IPS-NIHi11 (cell line): ENCODE measurements around the gene GRK5.
A peak's percentile ranks its signal among the peaks of the same experiment; 100 is the strongest.
"Not testable (repeated sequence)": the region's sequence is repeated elsewhere in the genome, so short reads cannot be mapped to it uniquely, and the experiment has no call there.

Source experiments
- DNase-seq: peaks from one replicate; pipeline ENCODE4 v3.0.0; 2012; ENCODE audit warnings: mixed read lengths, low spot score

Gene GRK5

DNA sequence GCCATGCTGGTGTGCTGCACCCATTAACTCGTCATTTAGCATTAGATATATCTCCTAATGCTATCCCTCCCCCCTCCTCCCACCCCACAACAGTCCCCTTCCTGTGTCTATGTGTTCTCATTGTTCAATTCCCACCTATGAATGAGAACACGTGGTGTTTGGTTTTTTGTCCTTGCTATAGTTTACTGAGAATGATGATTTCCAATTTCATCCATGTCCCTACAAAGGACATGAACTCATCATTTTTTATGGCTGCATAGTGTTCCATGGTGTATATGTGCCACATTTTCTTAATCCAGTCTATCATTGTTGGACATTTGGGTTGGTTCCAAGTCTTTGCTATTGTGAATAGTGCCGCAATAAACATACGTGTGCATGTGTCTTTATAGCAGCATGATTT lies 68.8 kb downstream of the GRK5 start:
- DNase-seq, result not testable (repeated sequence)

DNA sequence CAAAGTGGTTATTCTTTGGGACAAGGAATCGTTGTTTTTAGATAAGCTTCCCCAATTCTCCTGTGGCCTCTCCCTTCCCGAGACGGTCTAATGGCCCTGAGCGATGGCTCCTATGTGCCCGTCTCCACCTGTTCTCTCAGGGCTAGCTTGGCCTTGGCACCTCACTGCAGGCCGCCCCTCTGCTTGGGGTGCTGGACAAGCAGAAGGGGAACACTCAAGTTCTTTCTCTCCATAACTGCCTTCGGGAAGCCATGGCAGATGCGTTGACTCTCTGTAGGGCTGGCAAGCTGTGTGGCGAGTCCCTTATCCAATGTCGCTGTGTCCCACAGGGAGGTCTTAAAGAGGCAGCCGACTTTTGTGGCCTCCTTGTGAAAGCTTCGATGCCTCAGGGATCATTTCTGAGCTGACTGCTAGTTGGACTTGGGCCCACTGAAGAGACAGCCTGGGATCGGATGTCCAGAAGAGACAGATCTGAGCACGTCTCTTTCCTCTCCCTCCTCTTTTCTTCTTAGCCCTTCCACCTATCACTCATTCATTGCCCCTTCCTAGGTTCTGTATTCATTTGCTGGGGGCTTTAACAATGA lies 70.8 kb downstream of the GRK5 start:
- DNase-seq, result no peak

DNA sequence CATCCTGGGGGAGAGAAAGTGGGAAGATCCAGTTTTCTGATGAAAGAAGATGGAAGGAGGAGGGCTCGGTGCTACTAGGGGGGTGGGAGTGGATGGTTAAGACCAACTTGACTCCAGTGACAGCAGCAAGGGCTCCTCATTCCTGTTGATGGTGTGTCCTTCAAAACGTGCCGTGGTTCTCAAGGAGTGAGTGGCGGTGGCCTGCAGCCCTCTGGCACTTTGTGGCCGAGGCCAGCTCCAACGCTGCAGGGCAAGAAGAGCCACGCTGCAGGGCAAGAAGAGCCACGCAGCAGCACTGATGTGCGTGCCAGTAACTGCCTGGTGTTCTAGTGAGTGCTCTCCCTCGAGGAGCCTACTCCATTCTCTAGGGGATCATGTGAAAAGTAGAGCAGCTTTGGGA lies 72.1 kb downstream of the GRK5 start:
- no peak for DNase-seq

DNA sequence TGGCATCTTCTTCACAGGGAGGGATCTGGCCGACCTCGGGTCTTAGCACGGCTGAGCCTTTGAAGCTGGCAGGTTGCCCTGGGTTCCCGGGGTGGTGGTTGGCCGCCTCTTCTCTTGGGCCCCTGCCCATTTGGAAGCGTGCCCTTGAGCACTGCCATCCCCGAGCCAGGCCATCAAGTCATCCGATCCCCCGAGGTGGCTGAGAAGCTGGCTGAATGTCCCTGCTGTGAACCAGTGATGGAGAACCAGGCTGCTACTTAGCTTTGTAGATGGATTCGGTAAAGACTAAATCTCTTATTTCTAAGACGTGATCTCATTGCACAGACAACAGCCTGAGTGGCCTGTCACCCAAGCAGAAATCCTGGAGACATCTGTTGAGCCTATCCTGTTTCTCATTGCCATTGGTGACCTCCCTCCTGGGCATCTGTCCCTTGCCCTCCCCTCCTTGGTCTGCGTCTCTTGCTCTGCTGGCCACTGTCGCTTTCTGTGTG lies 74.3 kb downstream of the GRK5 start:
- DNase-seq, result peak; percentile 75

DNA sequence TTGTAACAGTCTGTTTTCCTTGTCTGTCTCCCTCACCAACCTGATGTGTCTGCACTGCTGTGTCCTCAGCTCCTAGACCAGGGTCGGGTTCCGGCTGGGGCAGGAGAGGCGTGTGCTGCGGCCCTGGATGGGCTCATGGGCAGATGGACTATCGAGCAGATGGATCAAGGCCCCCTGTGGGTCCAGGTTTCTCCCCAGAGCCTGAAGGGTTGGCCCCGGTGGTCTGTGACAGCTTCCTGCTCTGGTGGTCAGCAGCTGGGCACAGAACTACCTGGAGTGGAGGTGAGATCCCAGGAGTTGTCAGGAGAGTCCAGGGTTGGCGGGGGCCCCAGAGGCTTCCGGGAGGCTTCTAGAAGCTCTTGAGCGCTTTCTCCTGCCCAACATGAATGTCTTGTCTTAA lies 75.1 kb downstream of the GRK5 start:
- no peak for DNase-seq

DNA sequence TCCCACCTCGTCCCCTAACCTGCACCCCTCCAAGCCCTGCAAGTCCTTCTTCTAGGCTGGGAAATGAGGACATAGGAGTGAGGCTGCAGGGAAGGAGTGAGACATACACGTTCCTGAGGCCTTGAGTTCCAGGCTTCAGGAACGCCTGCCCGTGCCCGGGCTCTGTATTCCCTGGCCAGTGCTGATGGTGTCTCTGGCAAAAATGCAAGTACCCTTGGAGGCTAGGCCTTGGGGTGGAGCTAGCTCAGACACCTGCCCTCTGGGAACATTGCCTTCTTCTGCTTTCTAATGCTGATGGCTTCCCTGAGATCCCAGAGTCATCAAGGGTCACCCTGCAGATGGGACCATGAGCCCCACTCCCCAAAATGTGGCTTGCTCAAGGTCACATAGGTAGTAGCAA lies 76.0 kb downstream of the GRK5 start:
- DNase-seq, result no peak

DNA sequence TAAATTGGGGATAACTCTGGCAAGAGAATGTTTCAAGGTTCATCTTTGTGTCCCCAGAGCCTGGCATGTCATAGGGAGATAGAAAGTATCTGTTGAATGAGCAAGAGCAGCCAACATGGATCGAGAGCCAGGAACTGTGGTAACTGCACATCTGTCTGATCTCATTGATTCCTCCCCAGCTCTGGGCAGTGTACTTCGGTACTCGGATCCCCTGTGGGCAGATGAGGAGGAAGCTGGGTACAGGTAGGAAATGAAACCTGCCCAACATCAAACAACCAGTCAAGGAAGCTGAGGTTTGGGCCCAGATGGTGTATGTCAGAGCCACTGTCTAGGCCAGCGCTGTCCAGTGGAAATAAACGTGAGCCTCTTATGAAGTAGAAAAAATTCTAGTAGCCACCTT lies 76.4 kb downstream of the GRK5 start:
- DNase-seq, result no peak

DNA sequence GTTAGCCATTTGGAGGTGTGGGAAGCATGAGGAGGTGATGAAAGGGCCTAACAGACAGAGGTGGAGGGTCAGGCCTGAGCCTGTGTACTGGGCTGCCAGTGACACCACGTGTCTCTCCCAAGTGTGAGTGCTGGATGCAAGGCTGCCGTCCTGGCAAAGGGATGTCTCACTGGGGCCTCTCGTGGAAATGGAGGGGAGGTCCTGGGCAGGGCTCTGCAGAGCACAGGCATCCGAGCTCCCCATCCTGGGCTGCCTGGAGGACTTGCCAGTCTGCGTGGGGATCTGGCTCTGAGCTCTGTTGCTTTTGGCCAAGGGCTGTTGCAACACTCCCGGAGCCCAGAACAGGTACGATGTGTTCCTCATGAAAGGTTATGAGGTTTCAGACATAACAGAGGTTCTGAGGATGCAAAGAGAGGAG lies 77.3 kb downstream of the GRK5 start:
- no peak for DNase-seq

DNA sequence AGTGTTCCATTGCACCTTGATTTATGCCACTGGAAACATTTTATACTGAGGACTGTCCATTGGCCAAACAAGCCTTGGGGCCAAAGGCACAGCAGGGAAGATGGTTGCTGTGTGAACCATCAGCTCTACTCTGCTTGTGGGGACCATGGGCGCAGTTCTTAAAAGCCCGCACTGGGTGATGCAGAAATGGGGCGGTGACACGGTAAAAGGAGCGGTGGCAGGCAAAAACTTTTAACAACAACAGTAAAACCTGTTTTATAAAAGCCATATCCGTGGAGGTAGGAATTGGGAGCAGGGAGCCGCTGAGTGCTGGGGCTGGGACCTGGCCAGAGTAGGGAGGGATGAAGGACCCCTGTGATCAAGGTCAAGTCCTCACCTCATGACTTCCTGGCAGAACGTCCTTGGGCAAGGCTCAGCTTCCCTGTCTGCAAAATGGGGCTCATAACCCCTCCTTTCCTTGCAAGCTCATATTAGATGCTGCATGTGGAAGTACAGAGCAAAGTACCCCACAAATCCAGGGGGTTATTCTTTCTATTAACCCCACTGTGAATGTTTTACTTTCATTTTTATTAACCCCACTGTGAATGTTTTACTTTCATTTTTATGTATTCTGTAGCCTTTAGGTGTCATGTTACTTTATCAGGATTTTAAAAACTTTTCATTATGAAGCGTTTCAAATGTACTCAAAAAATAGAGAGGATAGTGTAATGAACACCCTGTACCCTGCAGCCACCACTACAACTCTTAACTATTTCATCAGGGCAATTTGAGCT lies 78.3 kb downstream of the GRK5 start:
- no peak for DNase-seq

DNA sequence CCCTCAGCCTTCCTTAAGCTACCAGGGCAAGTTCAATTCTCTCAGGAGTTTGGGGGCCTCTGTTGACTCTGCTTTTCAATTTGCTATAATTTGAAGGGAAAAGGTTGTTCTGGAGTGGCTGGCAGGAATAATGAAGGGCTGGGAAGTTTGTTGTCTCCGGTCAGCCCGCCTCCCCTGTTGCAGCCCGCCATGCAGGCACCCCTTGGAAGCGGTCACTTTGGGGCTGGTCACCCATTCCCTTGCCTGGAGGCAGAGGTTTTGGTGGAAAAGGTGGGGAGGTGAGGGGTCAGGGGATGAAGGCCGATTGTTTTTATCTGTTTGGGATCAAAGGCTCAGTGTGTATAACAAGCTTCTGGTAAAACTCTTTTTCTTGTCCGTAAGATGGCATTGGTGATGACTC lies 79.1 kb downstream of the GRK5 start:
- DNase-seq, result no peak

DNA sequence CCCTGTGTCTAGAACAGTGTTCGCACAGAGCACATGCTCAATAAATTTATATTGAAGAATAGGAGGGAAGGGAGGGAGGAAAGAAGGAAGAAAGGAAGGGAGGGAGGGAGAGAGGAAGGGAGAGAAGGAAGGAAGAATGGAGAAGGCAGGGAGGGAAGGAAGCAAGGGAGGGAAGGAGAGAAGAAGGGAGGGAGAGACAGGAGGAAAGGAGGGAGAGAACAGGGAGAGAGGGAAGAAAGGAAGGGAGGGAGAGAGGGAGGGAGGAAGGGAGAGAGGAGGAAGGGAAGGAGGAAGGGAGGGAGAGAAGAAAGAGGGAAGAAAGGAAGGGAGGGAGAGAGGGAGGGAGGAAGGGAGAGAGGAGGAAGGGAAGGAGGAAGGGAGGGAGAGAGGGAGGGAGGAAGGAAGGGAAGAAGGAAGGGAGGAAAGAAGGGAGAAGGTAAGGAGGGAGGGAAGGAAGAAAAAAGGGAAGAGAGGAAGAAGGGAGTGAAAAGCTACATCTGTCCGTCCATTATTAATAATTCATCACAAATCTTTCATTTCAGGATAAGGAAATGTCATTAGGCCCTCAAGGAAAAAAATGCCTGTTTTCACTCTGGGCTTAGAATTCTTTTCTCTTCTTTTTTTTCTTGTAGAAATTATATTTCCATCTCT lies 79.7 kb downstream of the GRK5 start:
- no peak for DNase-seq

DNA sequence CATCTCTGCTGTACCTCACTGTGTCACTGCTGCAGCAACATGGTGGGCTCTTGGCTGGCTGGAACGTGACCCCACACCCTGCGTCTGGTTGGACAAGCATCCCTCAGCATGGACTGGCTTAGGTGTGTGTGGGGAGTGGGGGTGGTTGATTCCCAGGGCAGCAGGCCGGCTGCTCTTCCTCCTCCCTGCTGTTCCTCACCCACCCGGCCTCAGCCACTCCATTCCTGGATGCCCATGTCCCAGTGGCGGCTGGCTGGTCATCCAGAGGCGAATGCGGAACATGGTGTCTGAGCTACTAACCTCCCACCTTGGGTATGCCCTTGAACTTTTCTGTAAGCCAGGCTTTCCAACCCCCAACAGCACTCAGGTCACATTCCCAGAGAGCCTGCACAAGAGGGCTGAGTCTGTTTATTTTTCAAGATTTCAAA lies 81.2 kb downstream of the GRK5 start:
- no peak for DNase-seq

DNA sequence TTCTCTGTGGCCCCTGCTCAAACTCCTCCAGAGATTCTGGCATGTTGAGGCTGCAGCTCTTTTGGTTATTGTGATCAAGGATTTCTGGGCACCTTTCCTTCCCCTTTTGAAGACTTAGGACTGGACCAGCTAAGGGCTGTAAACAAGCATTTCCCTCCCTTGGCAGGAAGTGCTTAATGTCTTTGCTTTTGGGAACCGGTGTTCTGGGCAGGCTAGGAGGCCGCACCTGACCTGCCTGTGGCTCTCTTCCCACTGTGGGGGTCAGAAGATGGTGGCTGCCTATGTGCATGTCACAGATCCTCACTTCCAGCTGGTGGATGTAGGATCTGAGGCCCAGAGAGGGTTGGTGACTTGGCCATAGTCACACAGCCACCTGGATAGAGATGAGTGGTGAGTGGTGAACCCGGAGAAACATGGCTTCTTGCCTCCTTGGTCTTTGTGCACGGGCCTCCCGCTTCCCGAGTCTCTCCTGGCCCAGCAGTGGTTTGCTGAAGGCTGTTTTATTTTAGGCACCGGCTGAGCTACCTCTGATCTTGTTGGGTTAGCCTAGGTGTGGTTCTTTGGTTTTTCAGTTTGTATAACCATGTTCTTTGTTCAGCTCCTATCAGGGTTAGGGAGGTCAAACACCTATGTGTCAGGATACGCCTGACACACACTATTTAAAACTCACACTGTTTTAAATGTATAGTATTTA lies 82.0 kb downstream of the GRK5 start:
- DNase-seq, result no peak

DNA sequence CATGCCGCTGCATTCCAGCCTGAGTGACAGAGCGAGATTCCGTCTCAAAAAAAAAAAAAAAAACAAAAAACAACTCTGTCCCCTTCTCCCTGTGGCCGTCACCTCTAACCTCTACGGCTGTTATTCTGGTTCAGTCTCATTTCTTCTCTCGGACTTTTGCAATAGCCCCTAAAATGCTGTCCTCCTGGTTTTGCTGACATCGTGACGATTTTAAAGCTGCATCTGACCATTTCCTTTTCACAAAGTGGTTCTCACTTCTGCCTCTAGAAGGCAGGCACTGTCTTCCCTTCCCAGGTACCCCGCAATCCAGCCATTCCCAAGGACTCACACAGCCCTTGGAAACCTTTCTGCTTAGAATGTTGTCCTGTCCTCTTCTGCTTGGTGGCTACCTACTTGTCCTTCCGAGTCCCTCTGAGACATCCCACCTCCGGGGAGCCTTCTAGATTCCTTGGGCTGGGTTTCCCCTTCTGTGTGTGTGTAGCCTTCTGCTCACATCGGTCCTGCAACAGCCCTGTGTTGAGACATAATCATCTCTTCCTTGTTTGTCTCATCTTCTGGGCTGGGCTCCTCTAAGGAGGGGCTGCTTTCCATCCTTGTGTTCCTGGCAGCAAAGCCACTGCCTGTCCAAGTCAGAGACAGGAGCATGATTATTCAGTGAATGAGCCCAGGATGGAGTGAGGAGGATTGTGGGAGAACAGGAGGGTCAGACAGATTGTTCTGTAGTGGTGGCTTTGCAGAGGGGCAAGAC lies 83.1 kb downstream of the GRK5 start:
- no peak for DNase-seq

DNA sequence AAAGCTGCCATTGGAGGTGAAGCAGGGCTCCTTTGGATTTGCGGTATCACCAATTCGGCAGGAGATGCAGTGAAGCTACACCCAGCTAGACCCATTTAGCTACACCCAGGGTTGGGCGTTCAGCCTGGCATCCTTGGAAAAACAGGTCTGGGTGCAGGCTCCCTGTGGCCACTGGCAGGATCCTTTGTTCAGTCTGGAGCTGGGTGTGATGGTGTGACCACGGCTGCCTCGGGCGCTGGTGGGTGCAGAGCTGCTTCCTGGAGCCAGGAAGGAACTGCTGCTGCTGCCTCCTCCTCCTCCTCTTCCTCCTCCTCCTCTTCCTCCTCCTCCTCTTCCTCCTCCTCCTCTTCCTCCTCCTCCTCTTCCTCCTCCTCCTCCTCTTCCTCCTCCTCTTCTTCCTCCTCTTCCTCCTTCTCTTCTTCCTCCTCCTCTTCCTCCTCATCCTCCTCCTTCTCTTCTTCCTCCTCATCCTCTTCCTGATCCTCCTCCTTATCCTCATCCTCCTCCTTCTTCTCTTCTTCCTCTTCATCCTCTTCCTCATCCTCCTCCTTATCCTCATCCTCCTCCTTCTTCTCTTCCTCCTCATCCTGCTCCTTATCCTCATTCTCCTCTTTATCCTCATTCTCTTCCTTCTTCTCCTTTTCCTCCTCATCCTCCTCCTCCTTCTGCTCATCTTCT lies 84.0 kb downstream of the GRK5 start:
- DNase-seq, result no peak

DNA sequence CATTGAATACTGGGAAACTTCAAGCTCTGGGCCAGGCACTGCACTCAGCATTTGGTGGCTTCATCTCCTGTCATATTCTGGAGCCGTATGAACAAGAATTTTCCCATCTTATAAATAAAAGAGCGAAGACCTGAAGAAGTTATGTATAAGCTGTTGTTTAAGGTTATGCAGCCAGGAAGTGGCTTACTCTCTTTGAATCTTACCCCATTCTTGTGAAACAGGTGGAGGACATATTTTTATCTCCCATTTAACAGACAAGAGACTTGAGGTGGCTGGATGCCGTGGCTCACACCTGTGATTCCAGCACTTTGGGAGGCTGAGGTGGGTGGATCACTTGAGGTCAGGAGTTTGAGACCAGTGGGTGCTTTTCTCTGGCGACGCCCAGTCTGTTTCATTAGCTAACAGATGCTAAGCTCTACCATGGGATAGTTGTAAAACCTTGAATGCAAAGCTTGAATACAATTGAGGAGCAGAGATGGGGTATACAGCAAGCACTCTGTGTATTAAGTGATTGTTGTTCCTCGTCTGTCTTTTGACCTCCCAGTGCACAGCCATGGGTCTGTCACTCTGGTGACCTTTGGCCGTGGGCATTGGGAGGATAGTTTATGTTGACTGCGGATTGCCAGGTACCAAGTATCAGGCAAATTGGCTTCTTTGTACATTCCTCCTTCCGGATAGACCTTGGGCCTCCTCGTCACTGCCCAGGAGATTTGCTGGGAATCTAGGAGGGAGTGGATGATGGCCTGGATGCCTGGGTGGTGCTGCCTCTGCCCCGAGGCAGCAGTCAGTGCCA lies 85.8 kb downstream of the GRK5 start:
- no peak for DNase-seq

DNA sequence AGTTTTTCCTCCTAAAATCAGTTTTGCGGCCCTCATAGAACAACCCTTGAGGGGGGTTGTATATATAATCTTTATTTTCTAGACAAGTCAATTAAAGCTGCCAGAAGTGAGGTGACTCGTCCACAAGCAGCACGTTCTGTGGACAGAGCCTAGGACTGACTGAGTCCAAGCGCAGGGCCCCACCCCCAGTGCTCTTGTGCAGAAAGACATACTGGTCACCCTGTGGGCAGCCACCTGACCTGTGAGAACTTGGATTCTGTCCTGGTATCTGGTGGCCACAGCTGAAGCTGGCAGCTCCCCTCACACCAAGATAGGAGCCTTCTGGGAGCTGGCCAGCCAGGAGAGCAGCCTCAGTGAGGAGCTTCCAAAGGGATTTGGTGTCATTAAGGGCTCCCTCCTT lies 89.3 kb downstream of the GRK5 start:
- no peak for DNase-seq

DNA sequence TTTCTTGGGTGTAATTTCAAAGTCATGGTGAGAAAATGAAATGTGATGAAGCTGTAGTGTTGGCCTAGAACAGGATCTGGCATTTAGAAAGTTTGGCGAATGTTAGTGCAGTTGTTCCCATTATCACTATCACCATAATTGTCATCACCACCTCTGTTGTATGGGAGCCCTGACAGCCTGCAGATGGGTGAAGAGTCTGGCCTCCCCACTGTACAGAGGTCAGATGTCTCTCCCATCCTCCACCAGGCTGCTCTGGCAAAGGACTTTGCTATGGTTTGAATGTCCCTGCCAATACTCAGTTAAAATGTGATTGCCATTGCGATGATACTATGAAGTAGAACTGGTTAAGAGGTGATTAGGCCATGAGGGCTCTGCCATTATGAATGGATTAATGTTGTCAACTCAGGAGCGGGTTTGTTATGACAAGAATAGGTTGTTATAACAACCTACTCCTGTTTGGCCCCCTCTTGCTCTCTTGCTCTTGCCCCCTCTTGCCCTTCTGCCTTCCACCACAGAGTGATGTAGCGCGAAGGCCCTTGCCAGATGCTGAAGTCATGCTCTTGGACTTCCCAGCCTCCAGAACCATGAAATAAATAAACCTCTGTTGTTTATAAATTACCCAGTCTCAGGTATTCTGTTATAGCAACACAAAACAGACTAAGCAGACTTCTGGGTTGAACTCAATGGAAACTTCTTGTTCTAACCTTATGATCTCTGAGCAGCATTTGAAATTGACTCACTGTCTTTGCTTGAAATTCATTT lies 90.0 kb downstream of the GRK5 start:
- DNase-seq, result no peak

DNA sequence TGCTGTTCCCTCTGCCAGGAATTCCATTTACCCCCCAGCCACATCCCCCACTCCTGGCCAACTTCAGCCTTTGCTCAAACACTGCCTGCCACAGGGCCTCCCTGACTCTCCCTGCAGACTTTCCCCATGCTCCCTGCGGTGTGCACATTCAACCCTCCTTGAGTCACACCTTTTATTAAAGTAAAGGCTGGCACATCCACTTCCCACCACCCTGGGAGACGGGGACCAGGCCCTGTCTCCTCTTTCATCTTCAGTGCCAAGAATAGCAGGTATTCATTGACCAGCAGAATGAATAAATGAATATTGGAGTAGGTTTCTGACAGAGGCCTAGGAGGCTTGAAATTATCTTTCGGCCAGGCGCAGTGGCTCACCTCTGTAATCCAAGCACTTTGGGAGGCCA lies 91.4 kb downstream of the GRK5 start:
- DNase-seq, result no peak

DNA sequence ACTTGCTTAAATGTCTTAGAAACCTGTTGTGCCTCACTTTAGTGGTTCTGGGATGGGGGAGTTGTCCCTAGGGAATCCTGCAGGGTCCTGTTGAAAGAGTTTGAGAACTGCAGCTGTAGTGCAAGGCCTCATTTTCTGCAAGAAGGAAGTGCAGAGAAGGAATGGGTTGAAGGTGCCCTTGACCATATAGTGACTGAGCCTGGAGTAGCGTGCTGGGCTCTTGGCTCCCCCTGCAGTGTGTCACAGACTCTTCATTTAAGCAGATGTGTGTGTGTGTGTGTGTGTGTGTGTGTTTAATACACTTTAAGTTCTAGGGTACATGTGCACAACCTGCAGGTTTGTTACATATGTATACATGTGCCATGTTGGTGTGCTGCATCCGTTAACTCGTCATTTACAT lies 92.2 kb downstream of the GRK5 start:
- DNase-seq, result no peak
